ENCODE results near the gene ID1. TPM values are rescaled to one million over a fixed set of nuclear protein-coding genes. Genes with fewer than 3 reads are reported as not detected.
"Not testable (repeated sequence)": the region's sequence is repeated elsewhere in the genome, so short reads cannot be mapped to it uniquely, and the experiment has no call there.

The ID1 gene
- total RNA-seq, 2 donors from 2014 or later, result 169 to 245 TPM

- Histone ChIP-seq H3K36me3 (replicated peaks in 1 of 2; ENCODE audit: insufficient read depth in 1 of 2, low read depth in 2 of 2) (no peaks in the 10 kb centered on the region), H3K27ac (no peak overlapping the region), H3K27me3 (no peaks in the 10 kb centered on the region), H3K4me3 (no peak overlapping the region), H3K9me3 (no peaks in the 10 kb centered on the region), H3K4me1 (peaks cover 6% of the 10 kb centered on the region)
- TF ChIP-seq POLR2A (IDR thresholded peaks at IDR 0.05), result no peak
- no peak for DNase-seq
- intact Hi-C loops (cut with DNase I), result no loop called here
- 96% methylated on average over 5 to 9 of the region's 43 CpGs for WGBS, 2 donors
- ATAC-seq, result no peak
These were observed 26.5 kb upstream of the ID1 start for GRCh38 chr20:31578448-31579138.

- ATAC-seq (no peak), DNase-seq (no peak)
- Histone ChIP-seq H3K9me3 (no peaks in the 10 kb centered on the region), H3K27me3 (no peaks in the 10 kb centered on the region), H3K27ac (no peak overlapping the region), H3K36me3 (replicated peaks in 1 of 2; ENCODE audit: insufficient read depth in 1 of 2, low read depth in 2 of 2) (no peaks in the 10 kb centered on the region), H3K4me1 (no peaks in the 10 kb centered on the region), H3K4me3 (no peak overlapping the region)
- TF ChIP-seq POLR2A (IDR thresholded peaks at IDR 0.05), result no peak
- TF ChIP-seq CTCF (IDR thresholded peaks at IDR 0.05), result no peak
- intact Hi-C loops (cut with DNase I), result no loop called here
- WGBS, 2 donors, result 92 to 94% methylated on average over 6 of the region's 6 CpGs
These were observed 25.8 kb upstream of the ID1 start for GRCh38 chr20:31579245-31579644.

- DNase-seq; intact Hi-C loops (cut with DNase I); H3K27ac ChIP-seq; H3K36me3 ChIP-seq (replicated peaks in 1 of 2; ENCODE audit: insufficient read depth in 1 of 2, low read depth in 2 of 2); H3K27me3 ChIP-seq; H3K4me3 ChIP-seq; H3K4me1 ChIP-seq; ATAC-seq; H3K9me3 ChIP-seq: not testable (repeated sequence)
- 91 to 92% methylated on average over 17 of the region's 17 CpGs for WGBS, 2 donors
These were observed 25.0 kb upstream of the ID1 start for GRCh38 chr20:31579941-31580651.

- Histone ChIP-seq H3K9me3 (no peaks in the 10 kb centered on the region), H3K4me1 (no peaks in the 10 kb centered on the region), H3K27ac (no peak overlapping the region), H3K4me3 (no peak overlapping the region), H3K27me3 (no peaks in the 10 kb centered on the region), H3K36me3 (replicated peaks in 1 of 2; ENCODE audit: insufficient read depth in 1 of 2, low read depth in 2 of 2) (no peaks in the 10 kb centered on the region)
- no peak for DNase-seq
- 81 to 87% methylated on average over 7 of the region's 7 CpGs for WGBS, 2 donors
- intact Hi-C loops (cut with DNase I), result no loop called here
- no peak for ATAC-seq
- TF ChIP-seq POLR2A (IDR thresholded peaks at IDR 0.05), result no peak
- no peak for TF ChIP-seq CTCF (IDR thresholded peaks at IDR 0.05)
These were observed 24.4 kb upstream of the ID1 start for GRCh38 chr20:31580706-31581105.

GRCh38 chr20:31581391-31581790 is 23.7 kb upstream of the ID1 start:
- TF ChIP-seq CTCF (IDR thresholded peaks at IDR 0.05), result no peak
- no peak for TF ChIP-seq POLR2A (IDR thresholded peaks at IDR 0.05)
- Histone ChIP-seq H3K4me3 (no peak overlapping the region), H3K27me3 (no peaks in the 10 kb centered on the region), H3K27ac (no peak overlapping the region), H3K4me1 (no peaks in the 10 kb centered on the region), H3K36me3 (replicated peaks in 1 of 2; ENCODE audit: insufficient read depth in 1 of 2, low read depth in 2 of 2) (no peaks in the 10 kb centered on the region), H3K9me3 (no peaks in the 10 kb centered on the region)
- 82 to 83% methylated on average over 11 to 12 of the region's 13 CpGs for WGBS, 2 donors
- ATAC-seq (no peak), DNase-seq (no peak)
- intact Hi-C loops (cut with DNase I), result no loop called here
